Stimulated activated CD4-positive, alpha-beta T cell treated with anti-CD3 and anti-CD28 coated beads, Interleukin-2, amount 100 ng/mL, for 4 hours (primary cell): Measurements from ENCODE around the gene RAB3C.
"Not testable (repeated sequence)": the region's sequence is repeated elsewhere in the genome, so short reads cannot be mapped to it uniquely, and the experiment has no call there.

ENCODE experiments used
- DNase-seq: peaks from one replicate; pipeline ENCODE4 v3.0.0-alpha.2; 2020; ENCODE audit warnings: low read depth

The RAB3C gene

DNA sequence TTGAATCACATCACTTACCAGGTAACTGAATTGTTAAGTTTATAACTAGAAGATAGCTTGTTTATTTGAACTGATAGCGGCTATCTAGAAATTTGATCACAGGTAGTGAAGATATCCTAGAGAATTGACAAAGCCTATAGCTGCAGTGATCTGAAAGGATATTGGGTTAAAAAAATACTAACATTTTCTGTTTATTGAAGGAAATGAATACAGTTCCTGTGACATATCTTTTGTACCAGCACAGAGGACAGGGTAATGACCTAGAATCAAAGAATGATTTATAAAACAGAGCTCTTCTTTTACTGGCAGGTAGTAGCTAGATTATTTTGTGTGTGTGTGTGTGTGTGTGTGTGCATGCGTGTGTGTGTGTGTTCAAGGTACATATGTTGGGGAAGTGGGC, 94.8 kb downstream of the RAB3C start:
- no peak for DNase-seq

GRCh38 chr5:58680503-58680902, 97.6 kb downstream of the RAB3C start:
- DNase-seq = no peak

- no peak for DNase-seq
Observed at GRCh38 chr5:58681943-58682342, 99.1 kb downstream of the RAB3C start.

DNA sequence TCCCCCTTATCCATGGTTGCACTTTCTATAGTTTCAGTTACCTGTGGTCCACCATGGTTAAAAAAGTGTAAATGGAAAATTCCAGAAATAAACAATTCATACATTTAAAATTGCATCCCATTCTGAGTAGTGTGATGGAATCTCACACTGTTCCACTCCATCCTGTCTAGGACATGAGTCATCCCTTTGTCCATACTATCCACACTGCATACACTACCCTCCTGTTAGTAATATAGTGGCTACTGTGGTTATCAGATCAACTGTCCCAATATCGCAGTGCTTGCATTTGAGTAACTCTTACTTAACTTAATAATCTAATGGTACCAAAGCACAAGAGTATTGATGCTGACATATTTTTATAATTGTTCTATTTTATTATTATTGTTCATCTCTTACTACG, 100.7 kb downstream of the RAB3C start:
- no peak for DNase-seq

DNA sequence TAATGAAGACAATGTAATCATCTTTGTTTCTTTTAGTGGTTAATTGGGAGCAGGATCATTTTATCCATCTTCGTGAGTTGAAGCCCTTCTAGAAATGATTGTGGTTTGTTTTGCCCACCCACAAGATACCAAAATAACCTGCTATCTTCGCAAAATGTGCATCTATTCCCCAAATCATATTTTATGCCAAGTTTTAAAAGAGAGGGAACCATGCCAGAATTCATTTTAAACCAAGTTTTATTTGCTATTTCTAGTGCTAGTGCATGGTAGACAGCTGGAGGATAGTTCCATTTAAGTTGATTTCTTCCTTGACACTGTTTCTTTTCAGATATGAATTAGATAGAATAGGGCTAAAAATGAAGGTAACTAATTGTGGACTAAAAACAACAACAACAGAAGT, 104.2 kb downstream of the RAB3C start:
- DNase-seq = no peak

- no peak for DNase-seq
Observed at GRCh38 chr5:58687595-58687994, 104.7 kb downstream of the RAB3C start.

DNA sequence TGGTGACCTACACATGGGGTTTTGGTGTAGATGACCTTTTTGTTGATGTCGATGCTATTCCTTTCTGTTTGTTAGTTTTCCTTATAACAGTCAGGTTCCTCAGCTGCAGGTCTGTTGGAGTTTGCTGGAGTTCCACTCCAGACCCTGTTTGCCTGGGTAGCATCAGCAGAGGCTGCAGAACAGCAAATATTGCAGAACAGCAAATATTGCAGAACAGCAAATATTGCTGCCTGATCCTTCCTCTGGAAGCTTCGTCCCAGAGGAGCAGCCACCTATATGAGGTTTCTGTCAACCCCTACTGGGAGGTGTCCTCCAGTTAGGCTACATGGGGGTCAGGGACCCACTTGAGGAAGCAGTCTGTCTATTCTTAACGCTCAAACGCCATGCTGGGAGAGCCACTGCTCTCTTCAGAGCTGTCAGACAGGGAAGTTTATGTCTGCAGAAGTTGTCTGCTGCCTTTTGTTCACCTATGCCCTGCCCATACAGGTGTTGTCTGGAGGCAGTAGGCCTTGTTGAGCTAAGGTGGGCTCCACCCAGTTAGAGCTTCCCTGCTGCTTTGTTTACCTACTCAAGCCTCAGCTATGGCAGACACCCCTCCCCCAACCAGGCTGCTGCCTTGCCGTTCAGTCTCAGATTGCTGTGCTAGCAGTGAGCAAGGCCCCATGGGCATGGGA, 116.3 kb downstream of the RAB3C start:
- DNase-seq = not testable (repeated sequence)

GRCh38 chr5:58699762-58700118, 116.9 kb downstream of the RAB3C start:
- no peak for DNase-seq

DNA sequence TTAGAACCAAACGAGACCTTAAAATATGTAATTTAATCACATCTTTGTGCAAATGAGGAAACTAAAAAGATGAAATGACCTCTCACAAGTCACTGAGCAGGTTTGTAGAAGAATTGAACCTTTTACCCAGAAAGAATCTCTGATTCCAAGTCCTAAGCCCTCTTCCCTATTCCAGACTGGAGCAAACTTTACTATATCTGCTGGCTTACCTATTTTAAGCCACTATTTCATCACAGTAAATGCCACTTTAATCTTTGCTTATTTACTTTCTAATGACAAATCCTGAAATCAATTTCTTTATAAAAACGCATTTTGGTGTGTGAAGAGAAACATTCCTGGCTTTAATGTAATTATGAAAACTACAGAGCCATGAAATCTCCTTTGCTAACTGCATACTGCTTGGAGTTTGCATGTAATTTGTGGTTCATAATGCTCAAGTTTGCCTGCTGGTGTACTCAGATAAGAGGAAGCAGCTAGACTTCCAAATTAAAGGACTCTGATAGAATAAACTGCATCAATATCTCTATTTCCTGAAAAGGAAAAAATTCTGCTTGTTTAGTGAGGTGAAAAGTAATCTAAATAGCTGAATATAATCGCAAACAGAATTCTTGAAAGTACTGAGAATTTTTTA, 121.2 kb downstream of the RAB3C start:
- no peak for DNase-seq

DNA sequence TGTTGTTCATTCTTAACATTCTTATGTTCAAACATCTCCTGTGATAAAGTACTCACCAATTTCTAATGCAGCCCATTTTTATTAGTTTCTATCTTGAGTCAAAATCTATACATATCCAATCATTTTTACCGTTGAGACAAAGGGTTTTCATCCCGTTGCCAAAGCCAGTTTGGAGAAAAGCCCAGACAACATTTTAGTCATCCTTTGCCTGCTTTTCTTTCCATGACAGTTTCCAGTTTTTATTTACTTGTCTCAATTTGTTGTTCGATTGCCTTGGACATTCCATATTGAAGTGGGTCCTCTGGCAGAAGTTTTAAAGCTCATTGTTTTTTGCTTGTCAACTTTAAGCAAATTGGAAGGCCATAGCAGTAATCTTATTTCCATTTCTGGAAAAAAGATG, 123.9 kb downstream of the RAB3C start:
- no peak for DNase-seq

GRCh38 chr5:58708456-58708855, 125.6 kb downstream of the RAB3C start:
- DNase-seq = no peak

- not testable (repeated sequence) for DNase-seq
Observed at GRCh38 chr5:58710425-58710824, 127.5 kb downstream of the RAB3C start.

GRCh38 chr5:58710871-58711270, 128.0 kb downstream of the RAB3C start:
- no peak for DNase-seq

DNA sequence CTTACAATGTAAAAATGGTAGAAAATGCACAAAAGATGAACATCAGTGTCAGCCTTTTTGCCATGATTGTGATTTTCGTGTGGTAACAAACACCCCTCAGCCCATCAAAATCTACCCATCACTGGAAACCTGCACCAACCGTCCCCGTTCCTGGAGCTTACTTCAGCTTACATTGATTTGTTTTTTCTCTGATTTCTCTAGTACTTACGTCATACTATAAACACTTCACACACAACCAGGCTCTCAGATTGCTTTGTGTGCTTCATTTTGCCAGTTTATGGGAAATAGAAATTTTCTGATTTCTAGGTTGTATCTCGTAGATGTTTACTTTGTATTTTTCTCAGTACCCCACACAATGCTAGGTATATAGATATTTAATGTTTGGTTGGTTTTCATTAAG, 129.1 kb downstream of the RAB3C start:
- no peak for DNase-seq

DNA sequence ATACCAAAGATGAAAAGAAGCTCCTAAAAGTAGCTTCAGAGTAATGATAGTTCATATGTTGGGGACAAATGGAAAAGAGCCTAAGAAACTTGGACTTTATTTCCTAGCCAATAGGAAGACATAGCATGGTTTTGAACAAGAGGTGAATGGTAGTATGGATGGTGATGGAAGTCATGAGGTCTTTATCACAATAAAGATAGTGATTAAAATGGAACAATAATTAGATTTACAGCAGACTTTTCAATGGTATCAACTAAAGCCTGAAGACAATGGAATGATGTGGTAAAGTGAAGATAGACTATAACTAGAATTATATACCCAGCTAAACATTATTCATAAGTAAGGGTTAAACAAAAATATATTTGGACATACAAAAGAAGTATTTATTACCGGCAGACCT, 131.2 kb downstream of the RAB3C start:
- no peak for DNase-seq

DNA sequence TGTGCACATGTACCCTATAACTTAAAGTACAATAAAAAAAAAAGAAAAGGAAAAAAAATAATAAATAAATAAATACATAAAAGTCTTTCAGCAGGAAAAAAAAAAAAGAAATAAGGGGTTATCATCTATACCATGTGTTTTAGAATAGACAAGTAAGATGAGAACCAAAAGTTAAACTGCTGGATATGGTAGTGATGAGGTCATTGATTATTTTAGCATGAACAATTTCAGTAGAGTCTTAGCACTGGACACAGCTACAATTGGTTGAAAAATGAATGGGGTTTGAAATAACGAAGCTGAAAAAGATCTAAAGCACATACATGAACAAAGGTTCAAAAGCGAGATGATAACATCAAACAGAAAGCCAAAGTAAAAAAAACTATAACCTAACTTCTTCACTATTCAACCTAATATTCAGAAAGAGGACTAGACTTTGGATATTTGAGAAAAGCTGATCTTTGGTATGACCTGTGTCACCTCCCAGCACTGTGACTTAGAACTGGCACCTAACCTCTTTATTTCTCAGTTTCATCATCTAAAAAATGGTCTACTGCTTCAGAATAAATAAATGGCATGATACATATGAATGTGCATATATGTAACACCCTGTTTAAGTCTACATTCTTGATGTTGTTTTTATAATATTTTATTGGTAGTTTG, 133.3 kb downstream of the RAB3C start:
- no peak for DNase-seq

GRCh38 chr5:58716713-58717112, 133.8 kb downstream of the RAB3C start:
- DNase-seq = no peak

DNA sequence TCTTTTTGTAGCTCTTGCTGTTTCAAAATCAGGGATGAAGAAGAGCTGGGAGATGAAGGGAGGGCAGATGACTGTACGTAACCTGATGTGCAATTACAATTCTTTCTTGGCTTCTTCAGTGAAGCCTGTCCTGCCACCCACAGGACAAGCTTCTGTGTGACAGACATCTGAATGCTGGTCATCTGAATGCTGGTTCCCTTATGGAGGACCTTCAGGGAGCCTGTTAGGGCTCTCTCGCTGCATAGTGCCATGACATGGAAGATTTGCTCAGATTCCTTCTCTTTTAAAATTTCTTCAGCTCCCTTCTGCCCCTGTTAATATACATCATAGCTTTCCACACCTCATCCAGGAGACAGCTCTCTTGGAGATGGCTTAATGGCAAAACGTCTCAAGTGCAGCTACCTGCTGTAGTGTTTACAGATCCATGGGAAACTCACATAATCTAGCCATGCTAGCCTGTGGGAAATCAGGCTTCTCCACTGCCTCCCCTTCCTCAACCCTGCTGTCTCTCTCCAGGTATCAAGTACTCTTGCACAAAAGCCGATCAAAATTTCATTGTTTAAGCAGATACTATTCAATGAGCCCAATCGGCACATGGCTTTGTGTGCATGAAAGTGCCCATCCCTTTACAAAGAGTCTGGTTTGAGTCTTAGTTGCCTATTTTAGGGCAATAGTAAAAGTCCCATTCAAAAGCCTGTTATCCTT, 134.6 kb downstream of the RAB3C start:
- DNase-seq = no peak

GRCh38 chr5:58718269-58718978, 135.5 kb downstream of the RAB3C start:
- DNase-seq = no peak

- DNase-seq = no peak
Observed at GRCh38 chr5:58722160-58722559, 139.3 kb downstream of the RAB3C start.

DNA sequence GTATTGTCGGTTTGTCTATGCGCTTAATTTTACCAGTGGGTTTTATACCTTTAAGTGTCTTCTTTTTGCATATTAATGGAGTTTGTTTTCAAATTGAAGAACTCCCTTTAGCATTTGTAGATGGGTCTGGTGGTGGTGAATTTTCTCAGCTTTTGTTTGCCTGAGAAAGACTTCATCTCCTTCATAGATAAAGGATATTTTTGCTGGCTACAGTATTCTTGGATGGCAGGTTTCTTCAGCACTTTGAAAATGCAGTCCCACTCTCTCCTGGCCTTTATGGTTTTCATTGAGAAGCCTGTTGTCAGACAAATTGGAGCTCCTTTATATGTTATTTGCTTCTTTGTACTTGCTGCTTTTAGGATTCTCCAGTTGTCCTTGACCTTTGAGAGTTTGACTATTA, 142.1 kb downstream of the RAB3C start:
- DNase-seq = no peak

DNA sequence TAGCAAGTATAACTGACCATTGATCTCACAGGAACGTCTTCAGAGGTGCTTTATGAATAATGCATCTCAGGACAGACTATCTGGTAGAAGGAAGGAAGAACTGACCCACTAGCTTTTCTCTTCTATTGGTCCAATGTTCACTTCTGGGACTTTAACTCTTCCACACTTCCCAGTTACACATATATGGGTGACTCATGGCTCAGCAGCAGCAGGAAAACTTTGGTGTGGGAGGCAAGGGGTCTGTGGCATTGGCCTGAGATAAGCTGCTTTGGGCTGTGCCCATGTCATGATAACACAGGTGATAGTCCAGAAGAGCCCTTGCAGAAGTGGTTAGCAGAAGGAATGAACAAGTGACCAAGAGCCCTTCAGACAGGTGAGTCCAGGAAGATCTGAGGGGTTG, 148.8 kb downstream of the RAB3C start:
- no peak for DNase-seq
